H1 (cell line): ENCODE measurements around the gene SOX15. TPM values are rescaled to one million over a fixed set of nuclear protein-coding genes. Genes with fewer than 3 reads are reported as not detected.

Experiments
- CTCF ChIA-PET: fragments of 300-600 bp; sonication (Branson Sonifier 250); formaldehyde crosslinking; loops from one replicate; lab custom pipeline; 2021; ENCODE audit not compliant: partially characterized antibody; lab: Charles Lee
- POLR2A ChIA-PET: fragments of 300-600 bp; sonication (Branson Sonifier 250); formaldehyde crosslinking; loops from one replicate; lab custom pipeline; 2021; ENCODE audit warnings: inconsistent platforms; ENCODE audit not compliant: partially characterized antibody; lab: Charles Lee
- DNase-seq, 2 experiments: peaks; one replicate each; pipeline versions ENCODE4 v3.0.0 to v3.0.0-alpha.2; 2010 to 2022; ENCODE audit warnings: low spot score in 2 of 2, low read depth in 1 of 2, mixed read lengths in 1 of 2
- FAIRE-seq: peaks from 2 replicates; lab custom pipeline; 2011; peaks lifted over from hg19 to GRCh38; lab: Jason Lieb, UNC
- H2AFZ ChIP-seq: 2 replicates; pipeline ENCODE4 v1.8.1; 2012; ENCODE audit warnings: low read length, inconsistent platforms
- H2AK5ac ChIP-seq: 2 replicates; pipeline ENCODE4 v1.6.1; 2013; ENCODE audit warnings: low read depth, low read length
- H2BK120ac ChIP-seq: replicated peaks from 2 replicates; pipeline ENCODE3; 2013; ENCODE audit warnings: low read depth, low read length, inconsistent platforms
- H2BK12ac ChIP-seq: 2 replicates; pipeline ENCODE4 v1.6.1; 2013; ENCODE audit warnings: low read depth, low read length
- H2BK15ac ChIP-seq: 2 replicates; pipeline ENCODE4 v1.6.1; 2013; ENCODE audit warnings: low read length
- H2BK20ac ChIP-seq: 2 replicates; pipeline ENCODE4 v1.6.1; 2013; ENCODE audit warnings: low read length
- H2BK5ac ChIP-seq: 2 replicates; pipeline ENCODE4 v1.6.1; 2013; ENCODE audit warnings: low read depth, low read length
- H3K14ac ChIP-seq: 2 replicates; pipeline ENCODE4 v1.6.1; 2013; ENCODE audit warnings: inconsistent platforms; ENCODE audit not compliant: insufficient read length
- H3K18ac ChIP-seq: 2 replicates; pipeline ENCODE4 v1.6.1; 2013; ENCODE audit warnings: low read length; ENCODE audit errors: extremely low read depth
- H3K23ac ChIP-seq: 2 replicates; pipeline ENCODE4 v1.6.1; 2013; ENCODE audit warnings: inconsistent platforms; ENCODE audit not compliant: insufficient read length
- H3K23me2 ChIP-seq: 2 replicates; pipeline ENCODE4 v1.6.1; 2013; ENCODE audit warnings: low read depth, low read length
- H3K27ac ChIP-seq: 2 replicates; pipeline ENCODE4 v1.6.1; 2011; ENCODE audit warnings: low read depth, low read length, inconsistent platforms
- H3K27me3 ChIP-seq, 4 experiments: replicated peaks in 1 of 4; 1 replicate in 1 of 4; 2 replicates in 3 of 4; pipeline versions ENCODE4 v1.6.1 to v1.8.1; 2011 to 2013; ENCODE audit warnings: low read length in 3 of 4, mild to moderate bottlenecking in 3 of 4, inconsistent platforms in 2 of 4, mixed read lengths in 2 of 4, moderate library complexity in 1 of 4; ENCODE audit not compliant: control insufficient read depth in 3 of 4, insufficient read depth in 3 of 4; ENCODE audit errors: extremely low read depth in 1 of 4
- H3K36me3 ChIP-seq, 4 experiments: 2 replicates each; pipeline versions ENCODE4 v1.6.1 to v1.8.1; 2011 to 2013; ENCODE audit warnings: mild to moderate bottlenecking in 4 of 4, low read length in 3 of 4, moderate library complexity in 2 of 4, control low read depth in 1 of 4, inconsistent platforms in 1 of 4; ENCODE audit not compliant: insufficient read depth in 4 of 4, control insufficient read depth in 2 of 4
- H3K4ac ChIP-seq: replicated peaks from 2 replicates; pipeline ENCODE3; 2013; ENCODE audit warnings: low read length, low read depth, mixed read lengths, inconsistent platforms; ENCODE audit not compliant: insufficient read length
- H3K4me1 ChIP-seq, 4 experiments: replicated peaks in 1 of 4; 1 replicate in 1 of 4; 2 replicates in 3 of 4; pipeline versions ENCODE4 v1.6.1 to v1.8.1; 2011 to 2013; ENCODE audit warnings: low read length in 3 of 4, inconsistent platforms in 2 of 4, mixed read lengths in 1 of 4; ENCODE audit not compliant: insufficient read depth in 4 of 4, control insufficient read depth in 3 of 4
- H3K4me2 ChIP-seq, 2 experiments: 2 replicates each; pipeline versions ENCODE4 v1.6.1 to v1.8.1; 2011 to 2013; ENCODE audit warnings: low read depth in 2 of 2, low read length in 2 of 2, control low read depth in 1 of 2, inconsistent platforms in 1 of 2, mild to moderate bottlenecking in 1 of 2; ENCODE audit not compliant: insufficient read depth in 1 of 2
- H3K4me3 ChIP-seq, 4 experiments: fragments of 200-600, 300-600 bp in 1 of 4; sonication (generic), shearing (Covaris generic), sonication (Bioruptor Twin) in 1 of 4; 2 replicates each; pipeline versions ENCODE4 v1.5.1 to v1.8.1; 2011 to 2016; ENCODE audit warnings: low read length in 4 of 4, low read depth in 3 of 4, control low read depth in 2 of 4, inconsistent platforms in 2 of 4, mild to moderate bottlenecking in 2 of 4, mixed read lengths in 1 of 4, moderate library complexity in 1 of 4; ENCODE audit not compliant: insufficient read depth in 2 of 4; ENCODE audit errors: extremely low read depth in 1 of 4
- H3K56ac ChIP-seq: replicated peaks from 2 replicates; pipeline ENCODE3; 2013; ENCODE audit warnings: low read depth, mild to moderate bottlenecking, mixed read lengths, low read length, inconsistent platforms; ENCODE audit not compliant: insufficient read length
- H3K79me1 ChIP-seq: 2 replicates; pipeline ENCODE4 v1.6.1; 2013; ENCODE audit warnings: low read depth, low read length, control low read depth
- H3K79me2 ChIP-seq, 2 experiments: 2 replicates each; pipeline versions ENCODE4 v1.6.1 to v1.8.1; 2012 to 2013; ENCODE audit warnings: low read length in 2 of 2, mild to moderate bottlenecking in 2 of 2, inconsistent platforms in 1 of 2; ENCODE audit not compliant: insufficient read depth in 2 of 2, control insufficient read depth in 1 of 2
- H3K9ac ChIP-seq, 4 experiments: replicated peaks in 1 of 4; 1 replicate in 1 of 4; 2 replicates in 3 of 4; pipeline versions ENCODE4 v1.6.1 to v1.8.1; 2011 to 2013; ENCODE audit warnings: low read depth in 3 of 4, low read length in 3 of 4, control low read depth in 2 of 4, mild to moderate bottlenecking in 2 of 4, moderate library complexity in 2 of 4, inconsistent platforms in 1 of 4; ENCODE audit errors: extremely low read depth in 1 of 4
- H3K9me3 ChIP-seq, 2 experiments: 2 replicates each; pipeline versions ENCODE4 v1.6.1 to v1.8.1; 2012 to 2013; ENCODE audit warnings: mild to moderate bottlenecking in 2 of 2, moderate library complexity in 2 of 2, control low read depth in 1 of 2, inconsistent platforms in 1 of 2, low read depth in 1 of 2, low read length in 1 of 2, mixed read lengths in 1 of 2; ENCODE audit not compliant: insufficient read depth in 2 of 2
- H4K20me1 ChIP-seq, 2 experiments: replicated peaks in 1 of 2; 2 replicates each; pipeline versions ENCODE3 to v1.8.1; 2011 to 2013; ENCODE audit warnings: inconsistent platforms in 2 of 2, low read length in 2 of 2, mild to moderate bottlenecking in 1 of 2; ENCODE audit not compliant: insufficient read depth in 2 of 2, control insufficient read depth in 1 of 2
- H4K5ac ChIP-seq: 2 replicates; pipeline ENCODE4 v1.6.1; 2013; ENCODE audit warnings: low read length, low read depth, mixed read lengths, inconsistent platforms; ENCODE audit not compliant: insufficient read length
- H4K8ac ChIP-seq: 2 replicates; pipeline ENCODE4 v1.8.0; 2013; ENCODE audit warnings: mild to moderate bottlenecking, moderate library complexity, low read length, inconsistent platforms; ENCODE audit not compliant: insufficient read depth; ENCODE audit errors: extremely low read depth
- H4K91ac ChIP-seq: replicated peaks from 2 replicates; pipeline ENCODE3; 2013; ENCODE audit warnings: low read length, mixed read lengths, inconsistent platforms; ENCODE audit not compliant: insufficient read length
- BRCA1 ChIP-seq: IDR thresholded peaks from 2 replicates; pipeline ENCODE4 v1.6.1; 2012; ENCODE audit warnings: low read depth, low read length, improper control_type of control experiment
- CTBP2 ChIP-seq: IDR thresholded peaks from 2 replicates; pipeline ENCODE4 v1.7.0; 2011; ENCODE audit warnings: borderline replicate concordance, mild to moderate bottlenecking, moderate library complexity, mixed read lengths, low read length; ENCODE audit not compliant: insufficient read depth, insufficient read length
- CTCF ChIP-seq, 3 experiments: IDR thresholded peaks; 1 replicate in 2 of 3; 2 replicates in 1 of 3; pipeline versions ENCODE4 v1.5.1 to v1.6.1; 2011; ENCODE audit warnings: low read length in 3 of 3, mild to moderate bottlenecking in 3 of 3, inconsistent platforms in 2 of 3, low read depth in 1 of 3, moderate library complexity in 1 of 3; ENCODE audit not compliant: insufficient read depth in 1 of 3; ENCODE audit errors: control extremely low read depth in 1 of 3
- GABPA ChIP-seq: IDR thresholded peaks from 2 replicates; pipeline ENCODE4 v1.6.1; 2011; ENCODE audit warnings: mild to moderate bottlenecking, low read length, moderate library complexity, borderline replicate concordance; ENCODE audit not compliant: insufficient read depth
- GTF2F1 ChIP-seq: IDR thresholded peaks from 2 replicates; pipeline ENCODE4 v1.6.1; 2012; ENCODE audit warnings: low read depth, low read length, improper control_type of control experiment, borderline replicate concordance
- RNF2 ChIP-seq: fragments of 200-900, 300-1000 bp; sonication (generic); IDR thresholded peaks from 2 replicates; pipeline ENCODE4 v1.7.1; 2016; ENCODE audit warnings: borderline replicate concordance, low read depth, mild to moderate bottlenecking, antibody characterized with exemption, low read length; ENCODE audit not compliant: poor library complexity, severe bottlenecking; ENCODE audit errors: missing control alignments
- TAF1 ChIP-seq: IDR thresholded peaks from 2 replicates; pipeline ENCODE4 v1.6.1; 2011; ENCODE audit warnings: mild to moderate bottlenecking, low read depth, low read length
- TBP ChIP-seq: IDR thresholded peaks from 2 replicates; pipeline ENCODE4 v1.6.1; 2011; ENCODE audit warnings: low read depth, low read length, improper control_type of control experiment
- WGBS, 2 experiments: shearing (Covaris generic) in 1 of 2; methylation state at CpG; one replicate each; pipeline versions ENCODE4 v1.1.6 to v1.1.7; 2013 to 2015; ENCODE audit warnings: low lambda C conversion rate in 2 of 2, mixed read lengths in 2 of 2, inconsistent platforms in 1 of 2, low coverage in 1 of 2, missing lambda C conversion rate in 1 of 2; ENCODE audit not compliant: insufficient replicate concordance in 2 of 2, insufficient coverage in 1 of 2, insufficient read length in 1 of 2; ENCODE audit errors: extremely low coverage in 1 of 2, missing lambda C conversion rate in 1 of 2; 5-methylcytosine and 5-hydroxymethylcytosine counted together
- polyA plus RNA-seq, 7 experiments: library from polyadenylated mRNA; depleted of rRNA in 3 of 7; stranded (reverse) in 5 of 7; unstranded in 2 of 7; fragments of >200 nt in 5 of 7; fragments of 200-250 nt in 2 of 7; gene quantifications; 1 replicate in 5 of 7; 2 replicates in 1 of 7; 4 replicates in 1 of 7; pipeline versions ENCODE4 v1.2.1 to v1.2.3, GENCODE V29; 2011 to 2013; ENCODE audit warnings: missing spikeins in 2 of 7, mixed read lengths in 2 of 7
- total RNA-seq: library from RNA; stranded (reverse); fragmentation: NEBNext Ultra II Directional; extraction: Animal tissue kit (Norgen Biotek cat#: 25700); gene quantifications from 2 replicates; pipeline ENCODE4 v1.2.1, GENCODE V29; 2021

The SOX15 gene
- total and polyA plus RNA-seq, 2 of the 8 experiments (the other 6 are each of a cell fraction or from before 2014, with no cell fraction given) = 14.3 to 26.8 TPM

GRCh38 chr17:7555320-7555948, 34.5 kb downstream of the SOX15 start:
- FAIRE-seq = no peak
- TF ChIP-seq CTCF (IDR thresholded peaks at IDR 0.05; ENCODE audit: control extremely low read depth in 1 of 3, insufficient read depth in 1 of 3, low read depth in 1 of 3, low read length in 3 of 3) (peak in 2 of 3 experiments; percentile 34 to 52; a peak in 3 of 4 replicates), BRCA1 (no peak), TAF1 (no peak), CTBP2 (no peak), RNF2 (no peak), GTF2F1 (no peak), TBP (no peak), GABPA (no peak)

More at GRCh38 chr17:7555320-7555948, 34.5 kb downstream of the SOX15 start:
- H3K9me3 ChIP-seq = no peaks in the 10 kb centered on the region
- no peak overlapping the region for H3K27ac ChIP-seq
- peak overlapping the region in 1 of 4 experiments; percentile 12; a peak in 2 of 7 replicates for H3K9ac ChIP-seq
- no peaks in the 10 kb centered on the region for H3K79me1 ChIP-seq
- no peak overlapping the region for H2BK5ac ChIP-seq
- H2BK15ac ChIP-seq = no peak overlapping the region
- no peak overlapping the region for H3K14ac ChIP-seq
- DNase-seq = peak in 1 of 2 experiments; percentile 54
- H3K23ac ChIP-seq = no peak overlapping the region
- H3K4ac ChIP-seq = no peak overlapping the region
- ChIA-PET CTCF (interaction anchor here (0.5 to 12.7 kb wide), 10 partner anchors 8 to 210 kb away, joined by 3 to 251 read pairs (median 3); partner anchors contain the start of gene SOX15), POLR2A (interaction anchor here (0.9 to 37.5 kb wide), 3 partner anchors 27 to 149 kb away, joined by 3 to 1144 read pairs (median 3); partner anchors contain the start of genes CD68, MPDU1, POLR2A and SOX15)
- H2AK5ac ChIP-seq = no peak overlapping the region
- H3K4me2 ChIP-seq = peak overlapping the region in 1 of 2 experiments; percentile 25; a peak in 1 of 4 replicates
- H3K23me2 ChIP-seq = no peaks in the 10 kb centered on the region
- peak overlapping the region; percentile 13; the same call in 1 of the 2 replicates for H2AFZ ChIP-seq
- H2BK120ac ChIP-seq = no peak overlapping the region
- no peaks in the 10 kb centered on the region for H3K79me2 ChIP-seq
- no peak overlapping the region for H4K91ac ChIP-seq
- no peak overlapping the region for H4K5ac ChIP-seq
- H2BK20ac ChIP-seq = peak overlapping the region; percentile 40; the same call in 1 of the 2 replicates
- peaks cover 8 to 34% (median 22%) of the 10 kb centered on the region in 4 experiments for H3K4me1 ChIP-seq
- peaks cover 0 to 3% of the 10 kb centered on the region in 2 experiments for H4K20me1 ChIP-seq
- H3K36me3 ChIP-seq = no peaks in the 10 kb centered on the region
- no peak overlapping the region for H2BK12ac ChIP-seq
- H4K8ac ChIP-seq = no peak overlapping the region
- no peak overlapping the region for H3K56ac ChIP-seq
- H3K27me3 ChIP-seq = no peaks in the 10 kb centered on the region
- WGBS, 2 experiments = 74% methylated on average over 10 of the region's 10 CpGs; no CpG with 5 or more reads in 1 of the 2 experiments
- no peak overlapping the region; the same call in 1 of the 2 replicates for H3K18ac ChIP-seq
- no peak overlapping the region for H3K4me3 ChIP-seq
